H1 (cell line): ENCODE data around the gene SEMA3D. TPM values are rescaled to one million over a fixed set of nuclear protein-coding genes. Genes with fewer than 3 reads are reported as not detected.

Source experiments
- CTCF ChIA-PET: fragments of 300-600 bp; sonication (Branson Sonifier 250); formaldehyde crosslinking; loops from one replicate; lab custom pipeline; 2021; ENCODE audit not compliant: partially characterized antibody; lab: Charles Lee
- POLR2A ChIA-PET: fragments of 300-600 bp; sonication (Branson Sonifier 250); formaldehyde crosslinking; loops from one replicate; lab custom pipeline; 2021; ENCODE audit warnings: inconsistent platforms; ENCODE audit not compliant: partially characterized antibody; lab: Charles Lee
- DNase-seq, 2 experiments: peaks; one replicate each; pipeline versions ENCODE4 v3.0.0 to v3.0.0-alpha.2; 2010 to 2022; ENCODE audit warnings: low spot score in 2 of 2, low read depth in 1 of 2, mixed read lengths in 1 of 2
- FAIRE-seq: peaks from 2 replicates; lab custom pipeline; 2011; peaks lifted over from hg19 to GRCh38; lab: Jason Lieb, UNC
- H2AFZ ChIP-seq: 2 replicates; pipeline ENCODE4 v1.8.1; 2012; ENCODE audit warnings: low read length, inconsistent platforms
- H2AK5ac ChIP-seq: 2 replicates; pipeline ENCODE4 v1.6.1; 2013; ENCODE audit warnings: low read depth, low read length
- H2BK120ac ChIP-seq: replicated peaks from 2 replicates; pipeline ENCODE3; 2013; ENCODE audit warnings: low read depth, low read length, inconsistent platforms
- H2BK12ac ChIP-seq: 2 replicates; pipeline ENCODE4 v1.6.1; 2013; ENCODE audit warnings: low read depth, low read length
- H2BK15ac ChIP-seq: 2 replicates; pipeline ENCODE4 v1.6.1; 2013; ENCODE audit warnings: low read length
- H2BK20ac ChIP-seq: 2 replicates; pipeline ENCODE4 v1.6.1; 2013; ENCODE audit warnings: low read length
- H2BK5ac ChIP-seq: 2 replicates; pipeline ENCODE4 v1.6.1; 2013; ENCODE audit warnings: low read depth, low read length
- H3K14ac ChIP-seq: 2 replicates; pipeline ENCODE4 v1.6.1; 2013; ENCODE audit warnings: inconsistent platforms; ENCODE audit not compliant: insufficient read length
- H3K18ac ChIP-seq: 2 replicates; pipeline ENCODE4 v1.6.1; 2013; ENCODE audit warnings: low read length; ENCODE audit errors: extremely low read depth
- H3K23ac ChIP-seq: 2 replicates; pipeline ENCODE4 v1.6.1; 2013; ENCODE audit warnings: inconsistent platforms; ENCODE audit not compliant: insufficient read length
- H3K23me2 ChIP-seq: 2 replicates; pipeline ENCODE4 v1.6.1; 2013; ENCODE audit warnings: low read depth, low read length
- H3K27ac ChIP-seq: 2 replicates; pipeline ENCODE4 v1.6.1; 2011; ENCODE audit warnings: low read depth, low read length, inconsistent platforms
- H3K27me3 ChIP-seq, 4 experiments: replicated peaks in 1 of 4; 1 replicate in 1 of 4; 2 replicates in 3 of 4; pipeline versions ENCODE4 v1.6.1 to v1.8.1; 2011 to 2013; ENCODE audit warnings: low read length in 3 of 4, mild to moderate bottlenecking in 3 of 4, inconsistent platforms in 2 of 4, mixed read lengths in 2 of 4, moderate library complexity in 1 of 4; ENCODE audit not compliant: control insufficient read depth in 3 of 4, insufficient read depth in 3 of 4; ENCODE audit errors: extremely low read depth in 1 of 4
- H3K36me3 ChIP-seq, 4 experiments: 2 replicates each; pipeline versions ENCODE4 v1.6.1 to v1.8.1; 2011 to 2013; ENCODE audit warnings: mild to moderate bottlenecking in 4 of 4, low read length in 3 of 4, moderate library complexity in 2 of 4, control low read depth in 1 of 4, inconsistent platforms in 1 of 4; ENCODE audit not compliant: insufficient read depth in 4 of 4, control insufficient read depth in 2 of 4
- H3K4ac ChIP-seq: replicated peaks from 2 replicates; pipeline ENCODE3; 2013; ENCODE audit warnings: low read length, low read depth, mixed read lengths, inconsistent platforms; ENCODE audit not compliant: insufficient read length
- H3K4me1 ChIP-seq, 4 experiments: replicated peaks in 1 of 4; 1 replicate in 1 of 4; 2 replicates in 3 of 4; pipeline versions ENCODE4 v1.6.1 to v1.8.1; 2011 to 2013; ENCODE audit warnings: low read length in 3 of 4, inconsistent platforms in 2 of 4, mixed read lengths in 1 of 4; ENCODE audit not compliant: insufficient read depth in 4 of 4, control insufficient read depth in 3 of 4
- H3K4me2 ChIP-seq, 2 experiments: 2 replicates each; pipeline versions ENCODE4 v1.6.1 to v1.8.1; 2011 to 2013; ENCODE audit warnings: low read depth in 2 of 2, low read length in 2 of 2, control low read depth in 1 of 2, inconsistent platforms in 1 of 2, mild to moderate bottlenecking in 1 of 2; ENCODE audit not compliant: insufficient read depth in 1 of 2
- H3K4me3 ChIP-seq, 4 experiments: fragments of 200-600, 300-600 bp in 1 of 4; sonication (generic), shearing (Covaris generic), sonication (Bioruptor Twin) in 1 of 4; 2 replicates each; pipeline versions ENCODE4 v1.5.1 to v1.8.1; 2011 to 2016; ENCODE audit warnings: low read length in 4 of 4, low read depth in 3 of 4, control low read depth in 2 of 4, inconsistent platforms in 2 of 4, mild to moderate bottlenecking in 2 of 4, mixed read lengths in 1 of 4, moderate library complexity in 1 of 4; ENCODE audit not compliant: insufficient read depth in 2 of 4; ENCODE audit errors: extremely low read depth in 1 of 4
- H3K56ac ChIP-seq: replicated peaks from 2 replicates; pipeline ENCODE3; 2013; ENCODE audit warnings: low read depth, mild to moderate bottlenecking, mixed read lengths, low read length, inconsistent platforms; ENCODE audit not compliant: insufficient read length
- H3K79me1 ChIP-seq: 2 replicates; pipeline ENCODE4 v1.6.1; 2013; ENCODE audit warnings: low read depth, low read length, control low read depth
- H3K79me2 ChIP-seq, 2 experiments: 2 replicates each; pipeline versions ENCODE4 v1.6.1 to v1.8.1; 2012 to 2013; ENCODE audit warnings: low read length in 2 of 2, mild to moderate bottlenecking in 2 of 2, inconsistent platforms in 1 of 2; ENCODE audit not compliant: insufficient read depth in 2 of 2, control insufficient read depth in 1 of 2
- H3K9ac ChIP-seq, 4 experiments: replicated peaks in 1 of 4; 1 replicate in 1 of 4; 2 replicates in 3 of 4; pipeline versions ENCODE4 v1.6.1 to v1.8.1; 2011 to 2013; ENCODE audit warnings: low read depth in 3 of 4, low read length in 3 of 4, control low read depth in 2 of 4, mild to moderate bottlenecking in 2 of 4, moderate library complexity in 2 of 4, inconsistent platforms in 1 of 4; ENCODE audit errors: extremely low read depth in 1 of 4
- H3K9me3 ChIP-seq, 2 experiments: 2 replicates each; pipeline versions ENCODE4 v1.6.1 to v1.8.1; 2012 to 2013; ENCODE audit warnings: mild to moderate bottlenecking in 2 of 2, moderate library complexity in 2 of 2, control low read depth in 1 of 2, inconsistent platforms in 1 of 2, low read depth in 1 of 2, low read length in 1 of 2, mixed read lengths in 1 of 2; ENCODE audit not compliant: insufficient read depth in 2 of 2
- H4K20me1 ChIP-seq, 2 experiments: replicated peaks in 1 of 2; 2 replicates each; pipeline versions ENCODE3 to v1.8.1; 2011 to 2013; ENCODE audit warnings: inconsistent platforms in 2 of 2, low read length in 2 of 2, mild to moderate bottlenecking in 1 of 2; ENCODE audit not compliant: insufficient read depth in 2 of 2, control insufficient read depth in 1 of 2
- H4K5ac ChIP-seq: 2 replicates; pipeline ENCODE4 v1.6.1; 2013; ENCODE audit warnings: low read length, low read depth, mixed read lengths, inconsistent platforms; ENCODE audit not compliant: insufficient read length
- H4K8ac ChIP-seq: 2 replicates; pipeline ENCODE4 v1.8.0; 2013; ENCODE audit warnings: mild to moderate bottlenecking, moderate library complexity, low read length, inconsistent platforms; ENCODE audit not compliant: insufficient read depth; ENCODE audit errors: extremely low read depth
- H4K91ac ChIP-seq: replicated peaks from 2 replicates; pipeline ENCODE3; 2013; ENCODE audit warnings: low read length, mixed read lengths, inconsistent platforms; ENCODE audit not compliant: insufficient read length
- BRCA1 ChIP-seq: IDR thresholded peaks from 2 replicates; pipeline ENCODE4 v1.6.1; 2012; ENCODE audit warnings: low read depth, low read length, improper control_type of control experiment
- EGR1 ChIP-seq: IDR thresholded peaks from 2 replicates; pipeline ENCODE4 v1.6.1; 2011; ENCODE audit warnings: low read depth, low read length, borderline replicate concordance
- JUN ChIP-seq: IDR thresholded peaks from 2 replicates; pipeline ENCODE4 v1.6.1; 2011; ENCODE audit warnings: low read depth, mild to moderate bottlenecking, improper control_type of control experiment, low read length
- KDM1A ChIP-seq: fragments of 200-600, 300-600 bp; sonication (generic); IDR thresholded peaks from 2 replicates; pipeline ENCODE4 v1.7.1; 2016; ENCODE audit warnings: mild to moderate bottlenecking, low read length, borderline replicate concordance
- KDM4A ChIP-seq: IDR thresholded peaks from one replicate; pipeline ENCODE4 v1.7.1; 2012; ENCODE audit warnings: low read depth, mild to moderate bottlenecking, moderate library complexity, low read length, inconsistent platforms; ENCODE audit not compliant: severe bottlenecking
- POU5F1 ChIP-seq: IDR thresholded peaks from 2 replicates; pipeline ENCODE4 v1.6.1; 2011; ENCODE audit warnings: low read depth, mild to moderate bottlenecking, low read length, moderate library complexity
- RFX5 ChIP-seq: IDR thresholded peaks from 2 replicates; pipeline ENCODE4 v1.6.1; 2011; ENCODE audit warnings: low read depth, low read length, improper control_type of control experiment, borderline replicate concordance
- SRF ChIP-seq: IDR thresholded peaks from 2 replicates; pipeline ENCODE4 v1.6.1; 2011; ENCODE audit warnings: mild to moderate bottlenecking, low read depth, low read length, moderate library complexity
- YY1 ChIP-seq: IDR thresholded peaks from 2 replicates; pipeline ENCODE4 v1.6.1; 2011; ENCODE audit warnings: low read depth, mild to moderate bottlenecking, low read length
- ZNF274 ChIP-seq: IDR thresholded peaks from 2 replicates; pipeline ENCODE4 v1.7.0; 2012; ENCODE audit warnings: low read length, borderline replicate concordance; ENCODE audit errors: extremely low read depth
- WGBS, 2 experiments: shearing (Covaris generic) in 1 of 2; methylation state at CpG; one replicate each; pipeline versions ENCODE4 v1.1.6 to v1.1.7; 2013 to 2015; ENCODE audit warnings: low lambda C conversion rate in 2 of 2, mixed read lengths in 2 of 2, inconsistent platforms in 1 of 2, low coverage in 1 of 2, missing lambda C conversion rate in 1 of 2; ENCODE audit not compliant: insufficient replicate concordance in 2 of 2, insufficient coverage in 1 of 2, insufficient read length in 1 of 2; ENCODE audit errors: extremely low coverage in 1 of 2, missing lambda C conversion rate in 1 of 2; 5-methylcytosine and 5-hydroxymethylcytosine counted together
- polyA plus RNA-seq, 7 experiments: library from polyadenylated mRNA; depleted of rRNA in 3 of 7; stranded (reverse) in 5 of 7; unstranded in 2 of 7; fragments of >200 nt in 5 of 7; fragments of 200-250 nt in 2 of 7; gene quantifications; 1 replicate in 5 of 7; 2 replicates in 1 of 7; 4 replicates in 1 of 7; pipeline versions ENCODE4 v1.2.1 to v1.2.3, GENCODE V29; 2011 to 2013; ENCODE audit warnings: missing spikeins in 2 of 7, mixed read lengths in 2 of 7
- total RNA-seq: library from RNA; stranded (reverse); fragmentation: NEBNext Ultra II Directional; extraction: Animal tissue kit (Norgen Biotek cat#: 25700); gene quantifications from 2 replicates; pipeline ENCODE4 v1.2.1, GENCODE V29; 2021
- TF ChIP-seq, protein P1 (sequence below): IDR thresholded peaks from 2 replicates; pipeline ENCODE4 v1.6.1; 2011; ENCODE audit warnings: low read depth, mild to moderate bottlenecking, low read length; ENCODE audit not compliant: insufficient read depth

SEMA3D gene
- total and polyA plus RNA-seq, 2 of the 8 experiments (the other 6 are each of a cell fraction or from before 2014, with no cell fraction given), result 1.6 to 3.5 TPM

DNA sequence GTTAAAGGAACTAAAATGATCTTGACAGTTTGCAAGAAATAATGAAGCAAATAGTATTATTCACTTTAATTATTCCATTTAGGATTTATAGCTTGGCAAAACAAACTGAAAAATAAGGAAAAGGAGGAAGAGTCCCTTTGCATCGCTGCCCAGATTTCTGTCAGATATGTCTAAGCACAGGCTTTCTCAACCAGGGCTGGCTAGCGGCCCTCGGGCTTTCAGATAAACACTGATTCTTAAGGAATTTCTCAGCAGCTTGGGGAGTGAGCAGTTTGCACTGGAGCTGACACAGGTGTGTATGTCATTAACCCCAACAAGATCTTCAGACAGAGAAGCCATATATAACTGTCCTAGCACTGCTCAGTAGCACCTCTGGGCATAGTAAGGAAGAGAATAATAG is 47.9 kb upstream of the SEMA3D start:
- H4K91ac ChIP-seq, result no peak overlapping the region
- H3K4me2 ChIP-seq, result no peak overlapping the region
- H2BK120ac ChIP-seq, result no peak overlapping the region
- no peak overlapping the region for H3K9ac ChIP-seq
- H3K27me3 ChIP-seq, result no peaks in the 10 kb centered on the region; a peak in 1 of 7 replicates
- ChIA-PET POLR2A (no interaction called here), CTCF (no interaction called here)
- no peak overlapping the region for H2AK5ac ChIP-seq
- FAIRE-seq (no peak), DNase-seq (no peak)
- 100% methylated on average over 3 of the region's 3 CpGs; no CpG with 5 or more reads in 1 of the 2 experiments for WGBS, 2 experiments
- H3K18ac ChIP-seq, result no peak overlapping the region
- no peak overlapping the region for H3K27ac ChIP-seq
- no peak overlapping the region for H3K23ac ChIP-seq
- H3K14ac ChIP-seq, result no peak overlapping the region
- no peak overlapping the region for H3K56ac ChIP-seq
- no peak overlapping the region for H2BK20ac ChIP-seq
- no peaks in the 10 kb centered on the region for H3K4me1 ChIP-seq
- H3K79me1 ChIP-seq, result no peaks in the 10 kb centered on the region
- H2BK12ac ChIP-seq, result no peak overlapping the region
- no peaks in the 10 kb centered on the region for H3K23me2 ChIP-seq
- H4K8ac ChIP-seq, result no peak overlapping the region
- no peak for TF ChIP-seq YY1
- no peak for TF ChIP-seq RFX5
- TF ChIP-seq ZNF274, result no peak
- no peak for TF ChIP-seq KDM4A
- no peak for TF ChIP-seq POU5F1
- TF ChIP-seq SRF, result no peak
- no peak for TF ChIP-seq EGR1
- TF ChIP-seq, protein P1, sequence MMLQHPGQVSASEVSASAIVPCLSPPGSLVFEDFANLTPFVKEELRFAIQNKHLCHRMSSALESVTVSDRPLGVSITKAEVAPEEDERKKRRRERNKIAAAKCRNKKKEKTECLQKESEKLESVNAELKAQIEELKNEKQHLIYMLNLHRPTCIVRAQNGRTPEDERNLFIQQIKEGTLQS, result no peak
- TF ChIP-seq BRCA1, result no peak
- TF ChIP-seq JUN, result no peak
- no peak for TF ChIP-seq KDM1A
- H3K79me2 ChIP-seq, result no peaks in the 10 kb centered on the region
- no peak overlapping the region for H3K4me3 ChIP-seq
- no peaks in the 10 kb centered on the region for H3K36me3 ChIP-seq
- H3K4ac ChIP-seq, result no peak overlapping the region
- no peak overlapping the region for H4K5ac ChIP-seq
- no peaks in the 10 kb centered on the region for H4K20me1 ChIP-seq
- H2BK5ac ChIP-seq, result no peak overlapping the region
- H2AFZ ChIP-seq, result no peak overlapping the region
- H3K9me3 ChIP-seq, result no peaks in the 10 kb centered on the region
- no peak overlapping the region for H2BK15ac ChIP-seq
